Measurements from ENCODE around the gene DPEP2NB.
"Not testable (repeated sequence)": the region's sequence is repeated elsewhere in the genome, so short reads cannot be mapped to it uniquely, and the experiment has no call there.

The DPEP2NB gene

DNA sequence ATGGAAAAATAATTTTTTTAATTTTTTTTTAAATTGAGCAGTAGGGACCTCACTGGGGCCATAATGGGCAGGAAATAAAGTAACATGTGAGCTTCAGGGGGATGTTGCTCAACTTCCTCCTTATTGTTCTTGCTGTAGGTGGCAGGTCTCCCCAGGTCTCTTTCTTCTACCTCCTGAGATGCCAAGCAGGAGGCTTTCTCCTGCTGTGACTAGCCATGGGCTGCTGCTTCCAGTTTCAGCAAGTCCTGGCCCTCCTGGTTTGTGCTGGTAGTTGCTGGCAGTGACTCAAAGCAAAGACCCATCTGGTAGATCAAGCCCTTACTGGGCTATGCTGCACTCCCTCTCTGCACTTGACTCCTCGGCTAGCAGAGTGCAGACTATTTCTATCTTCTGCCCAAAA is 2.3 kb downstream of the DPEP2NB start:
- DNase-seq (ENCODE audit: low spot score) = no peak

DNA sequence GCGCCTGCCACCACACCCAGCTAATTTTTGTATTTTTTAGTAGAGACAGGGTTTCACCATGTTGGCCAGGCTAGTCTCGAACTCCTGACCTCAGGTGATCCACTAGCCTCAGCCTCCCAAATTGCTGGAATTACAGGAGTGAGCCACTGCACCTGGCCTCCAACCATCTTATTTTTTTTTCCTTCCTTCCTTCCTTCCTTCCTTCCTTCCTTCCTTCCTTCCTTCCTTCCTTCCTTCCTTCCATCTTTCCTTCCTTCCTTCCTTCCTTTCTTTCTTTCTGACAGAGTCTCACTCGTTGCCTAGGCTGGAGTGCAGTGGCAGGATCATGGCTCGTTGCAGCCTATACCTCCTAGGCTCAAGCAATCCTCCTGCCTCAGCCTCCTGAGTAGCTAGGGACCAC is 5.8 kb downstream of the DPEP2NB start:
- not testable (repeated sequence) for DNase-seq (ENCODE audit: low spot score)

DNA sequence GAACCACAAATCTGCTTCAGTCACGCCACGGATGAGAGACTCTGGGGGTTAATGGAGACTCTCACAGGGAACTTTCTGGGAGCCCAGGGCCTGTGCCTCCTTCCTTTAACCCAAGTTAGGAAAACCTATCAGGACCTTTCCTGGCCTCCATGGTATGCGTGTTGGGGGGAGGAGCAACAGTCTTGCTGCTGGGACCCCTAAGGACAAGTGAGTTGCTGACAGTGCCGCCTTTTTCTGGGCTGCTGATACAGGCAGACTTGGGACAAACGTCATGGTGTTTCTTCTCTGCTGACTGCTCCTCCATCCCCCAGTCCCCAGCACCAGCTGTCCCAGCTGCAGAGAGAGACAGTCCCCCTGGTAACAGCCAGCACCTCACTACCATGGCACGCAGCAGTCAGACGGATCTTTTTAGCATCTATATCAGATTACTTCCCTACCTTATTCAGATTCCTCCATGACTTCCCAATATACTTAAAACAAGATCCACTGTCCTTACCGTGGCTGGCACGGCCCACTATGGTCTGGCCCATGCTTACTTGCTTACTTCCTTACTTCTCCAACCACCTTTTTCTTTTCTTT is 6.5 kb downstream of the DPEP2NB start:
- DNase-seq (ENCODE audit: low spot score) = no peak

DNA sequence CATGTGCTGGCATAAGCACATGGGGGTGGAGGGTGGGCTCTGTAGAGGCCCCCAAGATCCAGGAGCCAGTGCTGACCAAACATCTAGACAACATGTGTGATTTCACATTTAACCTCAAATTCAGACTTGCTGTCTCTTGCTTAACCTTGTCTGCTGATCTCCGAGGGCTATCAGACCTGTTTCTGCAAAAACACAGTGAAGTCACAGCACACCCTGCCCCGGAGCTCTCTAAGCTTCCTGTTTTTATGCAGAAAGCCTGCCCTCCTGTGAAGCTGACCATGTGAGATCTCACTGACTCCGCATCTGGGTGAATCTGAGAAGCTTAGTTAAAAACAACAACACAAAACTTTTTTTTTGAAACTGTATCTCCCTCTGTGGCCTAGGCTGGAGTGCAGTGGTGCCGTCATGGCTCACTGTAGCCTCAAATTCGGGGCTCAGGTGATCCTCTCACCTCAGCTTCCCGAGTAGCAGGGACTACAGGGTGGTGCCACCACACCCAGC is 9.9 kb downstream of the DPEP2NB start:
- DNase-seq (ENCODE audit: low spot score) = no peak

DNA sequence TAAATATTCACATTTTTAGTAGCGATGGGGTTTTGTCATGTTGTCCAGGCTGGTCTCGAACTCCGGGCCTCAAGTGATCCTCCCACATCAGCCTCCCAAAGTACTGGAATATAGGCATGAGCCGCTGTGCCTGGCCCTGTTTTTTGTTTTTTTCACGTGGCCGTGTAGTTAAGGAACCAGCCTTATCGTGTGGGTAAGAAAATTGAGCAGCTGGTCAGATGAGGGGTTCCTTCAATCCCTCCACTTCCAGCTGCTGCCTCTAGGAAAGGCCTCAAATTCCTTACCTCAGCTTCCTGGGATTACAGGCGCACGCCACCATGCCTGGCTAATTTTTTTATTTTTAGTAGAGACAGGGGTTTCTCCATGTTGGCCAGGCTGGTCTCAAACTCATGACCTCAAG is 10.5 kb downstream of the DPEP2NB start:
- no peak for DNase-seq (ENCODE audit: low spot score)

DNA sequence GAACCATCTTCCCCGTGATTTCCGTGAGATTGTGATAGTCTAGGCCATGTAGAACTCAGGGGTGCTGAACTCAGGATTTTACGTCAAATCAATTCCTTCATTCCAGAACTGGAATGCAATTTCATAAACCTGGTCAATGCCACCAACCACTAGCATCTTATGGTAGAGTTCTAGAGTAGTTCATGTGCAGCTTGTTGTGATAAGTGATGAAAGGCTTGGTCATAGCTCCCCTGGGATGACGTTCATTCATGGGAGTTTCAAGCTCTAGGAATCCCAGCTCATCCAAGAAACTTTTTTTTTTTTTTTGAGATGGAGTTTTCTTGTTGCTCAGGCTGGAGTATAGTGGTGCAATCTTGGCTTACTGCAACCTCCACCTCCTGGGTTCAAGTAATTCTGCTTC is 12.7 kb downstream of the DPEP2NB start:
- DNase-seq (ENCODE audit: low spot score) = no peak

DNA sequence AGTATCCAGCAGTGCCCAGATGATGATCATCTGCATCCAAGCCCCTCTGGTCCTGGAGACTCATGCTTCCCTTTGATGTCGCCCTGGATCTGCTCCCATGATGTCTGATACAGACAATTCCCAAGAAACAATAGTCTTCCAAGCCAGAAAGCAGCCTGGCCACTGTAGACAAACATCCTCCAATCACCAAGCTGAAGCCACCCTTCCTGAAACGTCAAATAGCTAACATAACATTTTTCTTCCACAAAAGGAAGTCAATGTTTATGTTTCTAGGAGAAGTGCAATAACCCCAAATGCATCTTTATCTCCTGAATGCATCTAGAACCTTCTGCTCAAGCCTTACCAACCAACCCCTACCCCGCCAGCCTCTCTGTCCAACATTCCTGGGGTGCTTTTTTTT is 15.3 kb downstream of the DPEP2NB start:
- no peak for DNase-seq (ENCODE audit: low spot score)

DNA sequence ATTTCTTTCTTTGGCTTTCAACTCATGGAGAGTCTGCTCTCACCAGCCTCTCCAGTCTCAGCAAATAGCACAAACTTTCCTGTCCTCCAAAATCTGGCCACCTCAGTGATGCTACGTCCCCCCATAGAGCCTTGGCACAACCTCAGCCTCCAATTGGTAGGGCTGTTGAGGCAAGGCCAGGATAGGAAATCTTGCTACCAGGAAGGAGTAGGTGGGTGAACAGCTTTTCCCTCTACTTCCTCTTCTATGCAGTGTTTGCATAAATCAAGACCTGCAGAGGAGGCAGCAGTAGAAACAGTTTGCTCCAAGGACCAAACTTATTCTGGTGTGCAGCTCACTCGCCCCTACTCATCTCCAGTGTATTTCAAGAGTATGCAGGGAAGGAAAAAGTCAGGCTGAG is 15.7 kb downstream of the DPEP2NB start:
- DNase-seq (ENCODE audit: low spot score) = no peak

DNA sequence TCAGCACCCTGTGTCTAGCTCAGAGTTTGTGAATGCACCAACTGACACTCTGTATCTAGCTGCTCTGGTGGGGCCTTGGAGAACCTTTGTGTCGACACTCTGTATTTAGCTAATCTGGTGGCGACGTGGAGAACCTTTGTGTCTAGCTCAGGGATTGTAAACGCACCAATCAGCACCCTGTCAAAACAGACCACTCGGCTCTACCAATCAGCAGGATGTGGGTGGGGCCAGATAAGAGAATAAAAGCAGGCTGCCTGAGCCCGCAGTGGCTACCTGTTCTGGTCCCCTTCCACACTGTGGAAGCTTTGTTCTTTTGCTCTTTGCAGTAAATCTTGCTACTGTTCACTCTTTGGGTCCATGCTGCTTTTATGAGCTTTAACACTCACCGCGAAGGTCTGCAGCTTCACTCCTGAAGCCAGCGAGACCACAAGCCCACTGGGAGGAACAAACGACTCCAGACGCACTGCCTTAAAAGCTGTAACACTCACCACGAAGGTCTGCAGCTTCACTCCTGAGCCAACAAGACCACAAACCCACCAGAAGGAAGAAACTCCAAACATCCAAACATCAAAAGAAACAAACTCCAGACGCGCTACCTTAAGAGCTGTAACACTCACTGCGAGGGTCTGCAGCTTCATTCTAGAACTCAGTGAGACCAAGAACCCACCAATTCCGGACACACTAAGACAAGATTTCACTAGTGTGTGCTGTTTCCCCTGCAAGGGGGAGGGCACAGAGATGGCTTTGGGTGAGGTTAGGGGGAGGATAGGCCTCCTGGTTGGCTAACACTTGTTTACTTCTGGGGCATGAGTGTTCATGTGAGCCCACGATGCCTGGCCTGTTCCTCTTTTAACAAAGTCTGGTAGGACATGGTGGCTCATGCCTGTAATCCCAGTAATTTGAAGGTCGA is 16.7 kb downstream of the DPEP2NB start, which contains the start of gene DPEP2:
Gene DPEP2 (minus strand): TSS at position 706 of the 910 bp plus-strand sequence. CDS start 6,272 bp downstream, outside the sequence.
- not testable (repeated sequence) for DNase-seq (ENCODE audit: low spot score)

DNA sequence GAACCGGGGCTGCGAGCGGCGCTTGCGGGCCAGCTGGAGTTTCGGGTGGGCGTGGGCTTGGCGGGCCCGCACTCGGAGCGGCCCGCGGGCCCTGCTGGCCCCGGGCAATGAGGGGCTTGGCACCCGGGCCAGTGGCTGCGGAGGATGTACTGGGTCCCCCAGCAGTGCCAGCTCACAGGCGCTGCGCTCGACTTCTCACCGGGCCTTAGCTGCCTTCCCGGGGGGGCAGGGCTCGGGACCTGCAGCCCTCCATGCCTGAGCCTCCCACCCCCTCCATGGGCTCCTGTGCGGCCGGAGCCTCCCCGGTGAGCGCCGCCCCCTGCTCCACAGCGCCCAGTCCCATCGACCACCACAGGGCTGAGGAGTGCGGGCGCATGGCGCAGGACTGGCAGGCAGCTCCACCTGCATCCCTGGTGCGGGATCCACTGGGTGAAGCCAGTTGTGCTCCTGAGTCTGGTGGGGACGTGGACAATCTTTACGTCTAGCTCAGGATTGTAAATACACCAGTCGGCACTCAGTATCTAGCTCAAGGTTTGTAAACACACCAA is 17.4 kb downstream of the DPEP2NB start:
- DNase-seq (ENCODE audit: low spot score) = not testable (repeated sequence)

DNA sequence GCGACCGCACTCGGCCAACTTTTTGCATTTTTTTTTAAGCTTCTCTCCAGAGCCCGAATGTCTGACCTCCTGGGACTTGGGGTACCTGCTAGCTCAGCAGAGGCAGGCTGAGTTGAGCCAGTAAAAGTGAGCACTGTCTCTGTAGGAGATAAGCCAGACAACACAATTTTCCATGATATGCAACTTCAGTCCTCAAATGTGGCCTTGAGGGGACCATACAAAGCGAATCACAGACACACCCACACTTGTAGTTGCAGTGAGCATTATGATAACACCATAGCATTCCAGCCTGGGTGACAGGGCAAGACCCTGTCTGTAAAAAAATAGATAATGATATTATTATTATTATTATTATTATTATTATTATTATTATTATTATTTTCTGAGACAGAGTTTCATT is 19.0 kb downstream of the DPEP2NB start:
- DNase-seq (ENCODE audit: low spot score) = no peak

DNA sequence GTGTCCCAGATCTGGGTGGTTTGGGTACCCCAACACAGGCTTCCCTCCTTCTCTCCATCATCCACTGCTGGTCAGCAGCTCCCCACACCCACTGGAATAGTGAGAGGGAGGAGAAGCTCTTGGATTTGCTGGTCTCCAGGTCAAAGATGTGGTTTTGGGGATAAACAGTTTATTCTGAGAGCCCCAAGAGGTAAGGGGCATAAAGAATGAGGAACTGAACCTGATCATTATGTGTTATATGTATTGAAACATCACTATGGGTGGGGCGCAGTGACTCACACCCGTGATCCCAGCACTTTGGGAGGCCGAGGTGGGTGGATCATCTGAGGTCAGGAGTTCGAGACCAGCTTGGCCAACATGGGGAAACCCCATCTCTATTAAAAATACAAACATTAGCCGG is 20.3 kb downstream of the DPEP2NB start:
- DNase-seq (ENCODE audit: low spot score) = no peak

DNA sequence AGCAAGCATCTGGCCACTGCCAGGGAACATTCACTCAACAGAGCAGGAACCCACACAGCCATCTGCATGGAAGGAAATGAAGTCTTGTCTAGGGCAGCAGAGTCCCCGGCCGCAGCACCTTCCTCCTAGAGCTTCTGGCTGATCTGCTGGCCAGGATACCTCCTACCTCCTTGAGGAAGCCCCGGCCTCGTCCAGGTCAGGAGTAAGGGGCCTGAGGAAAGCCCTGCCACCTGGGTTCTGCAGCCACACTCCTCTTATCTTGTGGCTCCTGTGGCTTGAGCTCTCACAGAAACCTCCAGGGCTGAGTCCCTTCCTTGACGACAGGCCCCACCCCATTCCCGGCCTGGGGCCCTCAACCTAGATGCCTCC is 21.7 kb downstream of the DPEP2NB start:
- DNase-seq (ENCODE audit: low spot score) = not testable (repeated sequence)

DNA sequence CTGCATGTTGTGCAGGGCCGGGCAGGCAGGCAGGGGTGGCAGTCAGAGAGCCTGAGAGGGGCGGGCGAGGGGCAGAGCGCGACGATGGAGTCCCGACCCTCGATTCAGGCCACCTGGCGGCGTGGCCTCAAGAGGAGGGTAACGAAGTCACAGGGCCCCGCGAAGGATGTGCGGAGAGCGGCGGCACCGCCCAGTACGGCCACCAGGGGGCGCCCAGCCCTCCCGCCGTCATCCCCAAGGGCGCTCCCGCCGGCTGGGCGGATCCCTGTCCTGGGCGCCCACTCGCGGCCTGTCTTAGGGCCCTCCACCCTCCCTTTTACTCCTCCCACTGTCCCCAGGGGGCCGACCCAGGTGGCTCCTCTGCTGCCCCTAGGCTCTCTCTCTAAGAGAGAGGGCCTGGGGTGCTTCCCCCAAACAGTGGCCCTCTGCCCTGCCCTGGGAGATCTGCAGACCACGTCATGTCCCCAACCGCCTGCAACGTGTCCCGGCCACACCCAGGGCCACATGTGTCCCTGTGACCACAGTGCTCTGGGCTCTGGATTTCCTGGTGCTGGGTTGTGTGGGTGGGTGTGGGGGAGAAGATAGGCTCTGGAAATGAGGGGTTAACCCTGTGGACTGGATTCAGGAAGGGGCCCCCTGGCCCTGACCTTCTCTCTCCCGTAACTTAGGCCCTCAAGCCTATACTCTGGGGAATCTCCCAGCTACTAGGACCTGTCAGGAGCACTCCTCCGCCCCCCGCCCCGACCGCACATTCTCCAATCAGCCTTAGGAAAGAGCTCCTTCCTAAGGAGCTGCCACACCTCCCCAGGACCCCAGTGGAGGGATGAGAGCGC is 22.3 kb downstream of the DPEP2NB start:
- peak; percentile 89 for DNase-seq (ENCODE audit: low spot score)

DNA sequence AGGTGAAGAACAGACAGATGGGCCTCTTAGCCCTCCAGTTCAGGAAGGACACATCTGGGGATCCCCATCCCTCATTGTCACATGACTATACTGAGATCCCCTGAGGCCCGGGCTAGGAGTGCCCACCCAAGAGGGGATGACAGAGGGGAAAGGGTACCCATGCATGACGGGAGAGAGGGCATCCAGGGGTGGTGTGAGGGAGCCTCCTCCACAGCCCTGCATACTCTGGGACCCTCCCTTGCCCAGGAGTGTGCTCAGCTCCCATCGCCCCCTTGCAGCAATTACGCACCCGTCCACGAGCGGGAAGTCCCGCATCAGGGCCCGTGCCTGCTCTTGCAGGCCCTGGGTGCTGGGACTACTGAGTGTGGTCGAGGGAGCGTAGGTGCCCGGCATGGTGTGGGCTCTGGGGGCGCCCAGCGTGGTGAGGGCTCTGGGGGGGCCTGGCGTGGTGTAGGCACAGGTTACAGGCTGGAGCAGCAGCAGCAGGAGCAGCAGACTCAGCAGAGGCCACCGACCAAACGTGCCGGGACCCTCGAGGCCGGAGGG is 23.0 kb downstream of the DPEP2NB start:
- no peak for DNase-seq (ENCODE audit: low spot score)

DNA sequence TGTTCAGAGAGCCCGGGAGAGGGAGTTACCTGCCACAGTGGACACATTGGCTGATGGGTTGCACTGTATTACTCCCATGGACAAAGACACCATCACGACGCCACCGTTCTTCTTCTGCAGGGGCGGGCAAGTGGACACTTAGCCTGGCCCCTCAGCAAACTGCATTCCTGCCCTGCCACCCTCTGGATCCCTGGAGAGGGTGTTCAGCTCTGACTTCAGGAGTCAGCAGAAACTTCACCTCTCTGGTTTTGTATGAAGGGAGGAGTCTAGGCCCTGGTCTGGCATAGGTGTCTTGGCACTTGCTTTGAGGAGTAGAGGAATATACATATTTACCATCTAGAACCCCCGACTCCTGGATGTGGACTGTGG is 25.7 kb downstream of the DPEP2NB start:
- DNase-seq (ENCODE audit: low spot score) = no peak

DNA sequence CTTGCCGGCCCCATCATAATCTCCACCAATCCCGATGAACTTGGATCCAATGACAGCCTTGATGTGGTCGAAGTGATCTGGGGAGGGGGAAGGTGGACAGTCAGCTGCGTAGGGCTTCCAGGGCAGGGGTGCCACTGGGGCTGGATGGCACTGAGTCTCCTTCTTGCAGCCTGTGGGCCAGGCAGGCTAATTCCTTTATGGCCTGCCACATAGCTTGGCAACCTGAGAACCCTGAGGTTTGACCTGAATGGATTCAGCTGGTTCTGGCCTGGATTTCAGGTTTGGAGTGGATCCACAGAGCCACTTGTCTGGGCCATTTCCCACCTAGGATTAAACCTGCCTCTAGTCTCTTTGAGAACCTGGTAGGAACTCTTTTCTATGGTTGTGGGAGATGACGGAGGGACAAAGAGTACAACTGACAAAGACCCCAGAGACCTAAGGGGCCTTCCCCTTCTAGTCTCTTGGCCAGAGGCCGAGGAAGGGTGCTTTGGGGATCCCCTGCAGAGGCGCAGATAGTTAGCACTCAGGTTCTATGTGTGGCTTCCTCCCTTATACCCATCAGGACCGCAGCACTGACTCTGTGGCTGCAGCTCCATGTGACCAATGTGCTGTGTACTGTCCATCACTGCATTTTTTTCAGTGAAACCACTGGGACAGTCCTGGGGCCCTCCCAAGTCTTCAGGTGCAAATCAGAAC is 26.2 kb downstream of the DPEP2NB start:
- no peak for DNase-seq (ENCODE audit: low spot score)

DNA sequence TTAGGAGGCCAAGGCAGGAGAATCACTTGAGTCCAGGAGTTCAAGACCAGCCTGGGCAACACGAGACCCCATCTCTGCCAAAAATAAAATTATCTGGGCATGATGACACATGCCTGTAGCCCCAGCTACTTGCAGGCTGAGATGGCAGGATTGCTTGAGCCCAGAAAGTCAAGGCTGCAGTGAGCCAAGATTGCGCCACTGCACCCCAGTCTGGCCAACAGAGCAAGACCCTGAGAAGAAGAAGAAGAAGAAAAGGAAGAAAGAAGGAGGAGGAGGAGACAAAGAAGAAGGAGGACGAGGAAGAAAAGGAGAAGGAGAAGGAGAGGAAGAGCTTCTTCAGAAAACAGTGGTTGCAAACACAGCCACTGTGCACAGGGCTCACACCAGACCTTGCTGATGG is 27.0 kb downstream of the DPEP2NB start:
- DNase-seq (ENCODE audit: low spot score) = no peak

DNA sequence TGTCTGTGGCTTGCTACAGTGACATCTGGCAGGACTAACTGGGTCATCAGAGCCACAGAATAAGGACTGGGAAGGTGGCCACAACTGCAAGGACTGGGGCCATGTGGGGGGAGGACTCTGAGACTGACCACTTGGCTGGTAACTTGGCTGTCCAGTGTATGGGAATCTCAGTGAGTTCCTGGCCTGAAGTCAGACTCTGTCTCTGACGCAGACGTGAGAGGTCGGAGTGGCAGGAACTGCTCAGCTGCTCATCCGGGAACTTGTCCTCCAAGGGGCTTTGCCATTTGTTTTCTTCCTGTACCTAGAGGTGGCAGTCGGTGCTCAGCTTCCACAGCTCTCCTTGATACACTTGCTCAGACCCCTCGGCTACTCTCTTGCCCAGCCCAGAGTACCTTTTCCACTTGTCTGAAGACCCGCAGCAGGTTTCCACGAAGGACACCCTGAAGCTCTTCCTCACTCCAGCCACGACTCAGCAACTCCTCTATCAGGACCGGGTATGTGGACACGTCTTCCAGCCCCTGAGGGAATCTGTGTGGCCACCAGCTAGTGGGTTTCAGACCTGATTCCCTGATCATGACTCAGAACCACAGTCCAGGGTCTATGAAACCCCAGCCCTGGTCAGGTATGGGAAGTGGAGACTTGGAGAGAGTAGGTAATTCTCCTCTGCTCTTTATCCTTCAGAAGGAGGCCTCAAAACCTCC is 28.1 kb downstream of the DPEP2NB start:
- DNase-seq (ENCODE audit: low spot score) = no peak

DNA sequence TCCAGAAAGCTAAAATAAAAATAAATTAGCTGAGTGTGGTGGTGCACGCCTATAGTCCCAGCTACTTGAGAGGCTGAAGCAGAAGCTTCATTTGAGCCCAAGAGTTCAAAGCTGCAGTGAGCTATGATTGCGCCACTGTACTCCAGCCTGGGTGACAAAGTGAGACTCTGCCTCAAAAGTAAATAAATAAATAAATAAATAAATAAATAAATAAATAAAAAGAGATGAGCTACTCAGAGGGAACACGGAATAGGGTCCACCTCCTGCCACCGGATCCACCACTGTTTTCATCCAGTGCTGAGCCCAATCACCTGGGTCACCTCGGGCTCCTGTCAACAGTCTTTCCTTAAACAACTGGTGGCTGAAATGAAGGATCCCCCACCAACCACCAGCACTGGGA is 28.8 kb downstream of the DPEP2NB start:
- no peak for DNase-seq (ENCODE audit: low spot score)
